Esophagus (tissue), 2 donors: ENCODE results near the gene NFIB. TPM values are rescaled to one million over a fixed set of nuclear protein-coding genes. Genes with fewer than 3 reads are reported as not detected.

Source experiments
- H3K27ac ChIP-seq, 2 donors: one replicate each; pipeline ENCODE4 v1.5.1; 2013; ENCODE audit warnings: low read depth in 2 of 2, mild to moderate bottlenecking in 2 of 2, inconsistent platforms in 1 of 2, low read length in 1 of 2, moderate library complexity in 1 of 2
- H3K27me3 ChIP-seq, 2 donors: one replicate each; pipeline ENCODE4 v1.6.1; 2013; ENCODE audit warnings: low read length in 2 of 2, control low read depth in 1 of 2, mild to moderate bottlenecking in 1 of 2; ENCODE audit not compliant: insufficient read depth in 2 of 2, control insufficient read depth in 1 of 2
- H3K36me3 ChIP-seq, 2 donors: one replicate each; pipeline ENCODE4 v1.6.1; 2013; ENCODE audit warnings: low read length in 1 of 2; ENCODE audit not compliant: control insufficient read depth in 2 of 2, insufficient read depth in 2 of 2
- H3K4me1 ChIP-seq, 2 donors: one replicate each; pipeline ENCODE4 v1.6.1; 2013; ENCODE audit warnings: low read length in 1 of 2; ENCODE audit not compliant: control insufficient read depth in 2 of 2, insufficient read depth in 2 of 2
- H3K4me3 ChIP-seq, 2 donors: one replicate each; pipeline ENCODE4 v1.5.1; 2013; ENCODE audit warnings: low read length in 2 of 2, mild to moderate bottlenecking in 2 of 2, low read depth in 1 of 2, moderate library complexity in 1 of 2
- H3K9me3 ChIP-seq, 2 donors: one replicate each; pipeline ENCODE4 v1.6.1; 2013; ENCODE audit warnings: mild to moderate bottlenecking in 2 of 2, low read depth in 1 of 2, low read length in 1 of 2, moderate library complexity in 1 of 2; ENCODE audit not compliant: control insufficient read depth in 2 of 2, insufficient read depth in 1 of 2
- WGBS, 2 donors: extraction: QIAGEN DNeasy Blood & Tissue Kit; methylation state at CpG; one replicate each; pipeline ENCODE4 v1.1.7; 2013; 5-methylcytosine and 5-hydroxymethylcytosine counted together
- polyA plus RNA-seq, 2 donors: library from polyadenylated mRNA; stranded (reverse); fragments of 200-250 nt; gene quantifications; one replicate each; pipeline ENCODE4 v1.2.3, GENCODE V29; 2013
- donor health status: healthy with polysubstance abuse.
- donor health status: Bipolar disorder and iron deficiency.

Gene NFIB
- polyA plus RNA-seq, 2 donors, result 4.0 to 6.6 TPM

- no peaks in the 10 kb centered on the region for H3K27me3 ChIP-seq
- H3K36me3 ChIP-seq, result no peaks in the 10 kb centered on the region
- H3K27ac ChIP-seq, result no peak overlapping the region
- WGBS, 2 donors, result 55 to 70% methylated on average over 1 of the region's 1 CpG
- H3K4me1 ChIP-seq, result no peaks in the 10 kb centered on the region
- H3K4me3 ChIP-seq, result no peak overlapping the region
- H3K9me3 ChIP-seq, result no peaks in the 10 kb centered on the region
These were observed 30.7 kb downstream of the NFIB start for GRCh38 chr9:14283276-14283675.

DNA sequence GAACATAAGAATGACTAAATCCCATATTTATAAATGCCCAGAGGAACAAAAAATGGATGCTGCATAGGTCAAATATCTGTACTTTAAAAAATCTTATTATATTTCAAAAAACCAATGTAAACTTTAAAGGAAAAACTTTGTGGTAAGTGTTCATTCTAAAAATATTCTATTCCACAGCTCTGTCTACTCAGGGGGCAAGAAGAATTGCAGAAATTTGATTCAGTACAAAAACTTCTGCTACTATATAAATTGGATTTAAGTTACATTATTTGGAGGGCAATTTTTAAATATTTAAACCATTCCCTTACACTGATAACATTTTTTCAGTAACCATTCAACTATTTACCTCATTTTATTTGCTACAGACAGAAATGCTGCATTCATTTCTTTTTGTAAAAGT lies 32.1 kb downstream of the NFIB start:
- no peaks in the 10 kb centered on the region for H3K27me3 ChIP-seq
- no peaks in the 10 kb centered on the region for H3K4me1 ChIP-seq
- no peaks in the 10 kb centered on the region for H3K36me3 ChIP-seq
- no peaks in the 10 kb centered on the region for H3K9me3 ChIP-seq
- no peak overlapping the region for H3K4me3 ChIP-seq
- H3K27ac ChIP-seq, result no peak overlapping the region

- WGBS, 2 donors, result 0 to 38% methylated on average over 1 of the region's 1 CpG
- Histone ChIP-seq H3K4me3 (no peak overlapping the region), H3K36me3 (no peaks in the 10 kb centered on the region), H3K4me1 (no peaks in the 10 kb centered on the region), H3K9me3 (no peaks in the 10 kb centered on the region), H3K27ac (no peak overlapping the region), H3K27me3 (no peaks in the 10 kb centered on the region)
These were observed 32.7 kb downstream of the NFIB start for GRCh38 chr9:14281136-14281795.

GRCh38 chr9:14279671-14280070 lies 34.3 kb downstream of the NFIB start:
- no peaks in the 10 kb centered on the region for H3K9me3 ChIP-seq
- no peaks in the 10 kb centered on the region for H3K27me3 ChIP-seq
- H3K4me1 ChIP-seq, result no peaks in the 10 kb centered on the region
- H3K4me3 ChIP-seq, result no peak overlapping the region
- no peak overlapping the region for H3K27ac ChIP-seq
- WGBS, 2 donors, result 88 to 89% methylated on average over 3 of the region's 3 CpGs
- H3K36me3 ChIP-seq, result no peaks in the 10 kb centered on the region

DNA sequence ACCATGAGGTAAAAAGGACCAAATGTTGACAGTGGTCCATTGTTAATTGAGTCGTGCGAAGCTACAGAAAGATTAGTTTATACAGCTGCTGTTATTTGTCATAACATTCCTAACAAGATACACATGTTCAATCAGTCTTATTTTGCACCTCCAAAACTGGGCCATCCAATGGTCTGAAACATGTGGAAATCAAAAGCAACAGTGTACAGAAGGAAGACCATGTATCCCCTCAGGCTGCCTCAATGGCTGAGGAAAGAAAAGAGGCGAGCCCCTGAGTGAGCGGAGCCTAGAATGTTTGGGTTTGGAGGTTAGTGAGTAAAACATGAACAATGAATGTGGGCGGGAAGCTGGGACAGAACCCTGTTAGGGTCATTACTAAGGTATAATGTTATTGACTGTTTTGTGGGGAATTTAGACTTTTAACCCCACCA lies 35.6 kb downstream of the NFIB start:
- 68 to 85% methylated on average over 5 of the region's 5 CpGs for WGBS, 2 donors
- H3K9me3 ChIP-seq, result no peaks in the 10 kb centered on the region
- H3K4me1 ChIP-seq, result peaks cover 0 to 2% of the 10 kb centered on the region in 2 donors
- H3K36me3 ChIP-seq, result no peaks in the 10 kb centered on the region
- no peak overlapping the region for H3K27ac ChIP-seq
- H3K27me3 ChIP-seq, result no peaks in the 10 kb centered on the region
- H3K4me3 ChIP-seq, result no peak overlapping the region

- H3K4me1 ChIP-seq, result peaks cover 2% of the 10 kb centered on the region in 2 donors
- H3K9me3 ChIP-seq, result no peaks in the 10 kb centered on the region
- no peak overlapping the region for H3K4me3 ChIP-seq
- H3K36me3 ChIP-seq, result no peaks in the 10 kb centered on the region
- no peak overlapping the region for H3K27ac ChIP-seq
- WGBS, 2 donors, result 72 to 80% methylated on average over 3 of the region's 3 CpGs
- no peaks in the 10 kb centered on the region for H3K27me3 ChIP-seq
These were observed 36.2 kb downstream of the NFIB start for GRCh38 chr9:14277761-14278160.

- WGBS, 2 donors, result 18 to 41% methylated on average over 8 of the region's 8 CpGs
- no peaks in the 10 kb centered on the region for H3K9me3 ChIP-seq
- no peak overlapping the region for H3K27ac ChIP-seq
- no peaks in the 10 kb centered on the region for H3K27me3 ChIP-seq
- no peak overlapping the region for H3K4me3 ChIP-seq
- H3K4me1 ChIP-seq, result peaks cover 2% of the 10 kb centered on the region in 2 donors
- no peaks in the 10 kb centered on the region for H3K36me3 ChIP-seq
These were observed 36.7 kb downstream of the NFIB start for GRCh38 chr9:14277244-14277643.

DNA sequence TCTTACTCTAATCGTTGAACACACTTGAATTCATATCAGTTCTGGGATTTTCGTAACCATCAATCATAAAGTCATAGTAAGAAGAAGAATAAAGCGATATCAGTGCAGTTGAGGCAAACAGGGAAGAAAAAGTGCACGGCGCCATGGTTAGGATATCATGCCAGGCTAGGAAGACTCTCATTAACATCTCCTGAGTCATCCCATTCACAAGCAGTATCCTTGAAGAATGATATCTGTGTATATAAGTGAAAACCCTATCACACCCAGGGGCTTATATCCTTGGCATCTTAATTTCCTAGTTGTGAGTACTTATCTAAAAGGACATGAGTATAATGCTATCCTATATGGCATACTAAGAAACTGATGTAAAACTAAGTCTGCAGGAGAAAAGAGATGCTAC lies 38.6 kb downstream of the NFIB start:
- 84 to 86% methylated on average over 5 of the region's 5 CpGs for WGBS, 2 donors
- no peak overlapping the region for H3K4me3 ChIP-seq
- H3K4me1 ChIP-seq, result peaks cover 2% of the 10 kb centered on the region in 2 donors
- no peaks in the 10 kb centered on the region for H3K27me3 ChIP-seq
- H3K27ac ChIP-seq, result no peak overlapping the region
- no peaks in the 10 kb centered on the region for H3K36me3 ChIP-seq
- H3K9me3 ChIP-seq, result no peaks in the 10 kb centered on the region

GRCh38 chr9:14273696-14274121 lies 40.2 kb downstream of the NFIB start:
- WGBS, 2 donors, result 31 to 33% methylated on average over 4 of the region's 4 CpGs
- Histone ChIP-seq H3K27ac (no peak overlapping the region), H3K4me1 (peaks cover 2% of the 10 kb centered on the region in 2 donors)

DNA sequence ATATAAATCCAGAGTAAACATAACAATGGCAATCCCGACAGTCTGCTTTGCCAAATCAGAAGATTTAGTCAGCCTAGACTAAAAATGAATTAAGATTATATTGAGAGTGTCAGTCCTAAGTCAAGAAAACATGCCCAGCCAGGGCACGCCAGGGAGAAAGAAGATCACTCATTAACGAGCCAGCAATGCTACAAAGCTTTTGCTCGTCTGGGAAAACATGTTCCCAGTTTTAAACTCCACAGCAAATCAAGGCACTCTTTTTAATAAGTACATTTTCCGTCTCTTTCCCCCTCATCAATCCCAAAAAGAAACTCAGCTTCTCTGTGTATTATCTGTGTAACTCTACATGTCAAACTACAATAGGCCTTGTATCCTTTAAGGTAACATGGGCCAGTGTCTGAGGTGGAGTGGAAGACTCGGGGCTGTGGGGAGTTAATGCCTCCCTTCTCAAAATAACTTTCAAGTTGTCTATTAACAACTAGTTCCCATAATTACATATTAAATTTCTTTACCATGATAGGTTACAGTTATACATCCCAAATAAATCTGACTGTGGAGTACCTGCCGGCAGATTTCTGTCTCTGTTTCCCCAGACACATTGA lies 40.9 kb downstream of the NFIB start:
- Histone ChIP-seq H3K4me3 (no peak overlapping the region), H3K27me3 (no peaks in the 10 kb centered on the region), H3K4me1 (peaks cover 2% of the 10 kb centered on the region in 2 donors), H3K27ac (peak overlapping the region in 1 of 2 donors; percentile 42), H3K36me3 (no peaks in the 10 kb centered on the region), H3K9me3 (no peaks in the 10 kb centered on the region)
- WGBS, 2 donors, result 32 to 35% methylated on average over 7 of the region's 7 CpGs

More at GRCh38 chr9:14273696-14274121, 40.2 kb downstream of the NFIB start:
- Histone ChIP-seq H3K36me3 (no peaks in the 10 kb centered on the region), H3K9me3 (no peaks in the 10 kb centered on the region), H3K4me3 (no peak overlapping the region), H3K27me3 (no peaks in the 10 kb centered on the region)
